Embryonic facial prominence (tissue), 1 donor: Measurements from ENCODE around the gene RTCA.
"Not testable (repeated sequence)": the region's sequence is repeated elsewhere in the genome, so short reads cannot be mapped to it uniquely, and the experiment has no call there.

Experiments
- DNase-seq: peaks from one replicate; pipeline ENCODE4 v3.0.0-alpha.2; 2016; ENCODE audit errors: extremely low spot score

RTCA gene

GRCh38 chr1:100258427-100258826, 7.6 kb upstream of the RTCA start:
- DNase-seq, result not testable (repeated sequence)

- DNase-seq, result no peak
Observed at GRCh38 chr1:100261686-100262085, 4.3 kb upstream of the RTCA start.

DNA sequence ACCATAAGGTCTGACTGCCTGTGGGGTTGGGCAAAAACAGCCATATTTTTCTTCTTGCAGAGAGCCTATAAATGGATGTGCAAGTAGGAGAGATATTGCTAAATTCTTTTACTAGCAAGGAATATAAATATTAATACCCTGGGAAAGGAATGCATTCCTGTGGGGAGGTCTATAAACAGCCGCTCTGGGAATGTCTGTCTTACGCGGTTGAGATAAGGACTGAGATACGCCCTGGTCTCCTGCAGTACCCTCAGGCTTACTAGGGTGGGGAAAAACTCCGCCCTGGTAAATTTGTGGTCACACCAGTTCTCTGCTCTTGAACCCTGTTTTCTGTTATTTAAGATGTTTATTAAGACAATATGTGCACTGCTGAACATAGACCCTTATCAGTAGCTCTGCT, 1.9 kb upstream of the RTCA start:
- DNase-seq, result not testable (repeated sequence)

- no peak for DNase-seq
Observed at GRCh38 chr1:100265562-100265930, 470 bp upstream of the RTCA start.

GRCh38 chr1:100266741-100267140, 725 bp downstream of the RTCA start:
- DNase-seq, result no peak

- no peak for DNase-seq
Observed at GRCh38 chr1:100267284-100267683, 1.3 kb downstream of the RTCA start.

DNA sequence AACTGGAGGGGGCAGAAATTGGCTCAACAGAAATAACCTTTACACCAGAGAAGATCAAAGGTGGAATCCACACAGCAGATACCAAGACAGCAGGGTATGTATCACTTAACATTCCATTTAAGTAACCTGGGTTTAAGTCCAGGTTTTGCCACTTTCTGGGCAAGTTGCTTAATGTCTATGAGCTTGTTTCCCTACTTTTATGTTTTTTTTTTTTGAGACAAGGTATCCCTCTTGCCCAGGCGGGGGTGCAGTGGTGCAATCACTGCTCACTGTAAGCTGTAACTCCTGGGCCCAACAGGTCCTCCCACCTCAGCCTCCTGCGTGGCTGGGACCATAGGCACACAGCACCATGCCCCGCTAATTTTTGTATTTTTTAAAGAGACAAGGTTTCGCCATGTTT, 2.2 kb downstream of the RTCA start:
- no peak for DNase-seq

DNA sequence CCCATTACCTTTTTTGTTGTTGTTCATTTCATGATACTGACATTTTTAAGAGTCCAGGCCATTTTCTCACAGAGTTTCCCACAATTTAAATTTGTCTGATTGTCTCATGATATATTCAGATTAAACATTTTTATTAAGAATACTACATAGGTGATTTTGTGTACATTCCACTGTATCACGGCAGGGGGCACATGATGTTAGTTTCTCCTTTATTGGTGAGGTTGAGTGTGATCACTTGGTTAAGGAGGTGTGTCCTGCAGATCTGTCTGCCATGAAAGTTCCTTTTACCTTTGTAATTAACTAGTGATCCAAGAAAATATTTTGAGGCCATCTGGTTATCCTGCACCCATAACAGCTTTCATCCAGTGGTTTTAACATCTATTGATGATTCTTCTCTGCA, 11.8 kb downstream of the RTCA start:
- DNase-seq, result no peak

DNA sequence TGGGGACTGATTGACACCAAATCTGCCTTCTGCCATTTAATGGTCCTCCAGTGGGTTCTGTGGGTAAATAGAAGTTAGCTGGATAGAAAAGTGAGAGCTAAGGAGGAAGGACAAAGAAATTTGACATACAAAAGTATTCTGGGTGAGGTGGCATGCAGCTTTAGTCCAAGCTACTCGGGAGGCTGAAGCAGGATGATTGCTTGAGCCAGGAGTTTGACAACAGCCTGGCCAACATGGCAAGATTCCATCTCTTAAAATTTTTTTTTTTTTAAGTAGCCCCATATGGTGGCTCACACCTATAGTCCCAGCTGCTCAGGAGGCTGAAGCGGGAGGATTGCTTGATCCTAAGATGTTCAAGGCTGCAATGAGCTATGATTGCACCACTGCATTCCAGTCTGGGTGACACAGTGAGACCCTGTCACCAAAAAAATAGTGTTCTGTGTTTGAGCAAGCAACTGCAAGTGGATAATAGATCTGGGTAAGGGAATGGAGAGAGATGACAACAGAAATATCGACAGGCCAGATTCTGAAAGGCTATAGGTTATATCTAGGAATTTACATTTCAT, 13.4 kb downstream of the RTCA start:
- DNase-seq, result no peak

DNA sequence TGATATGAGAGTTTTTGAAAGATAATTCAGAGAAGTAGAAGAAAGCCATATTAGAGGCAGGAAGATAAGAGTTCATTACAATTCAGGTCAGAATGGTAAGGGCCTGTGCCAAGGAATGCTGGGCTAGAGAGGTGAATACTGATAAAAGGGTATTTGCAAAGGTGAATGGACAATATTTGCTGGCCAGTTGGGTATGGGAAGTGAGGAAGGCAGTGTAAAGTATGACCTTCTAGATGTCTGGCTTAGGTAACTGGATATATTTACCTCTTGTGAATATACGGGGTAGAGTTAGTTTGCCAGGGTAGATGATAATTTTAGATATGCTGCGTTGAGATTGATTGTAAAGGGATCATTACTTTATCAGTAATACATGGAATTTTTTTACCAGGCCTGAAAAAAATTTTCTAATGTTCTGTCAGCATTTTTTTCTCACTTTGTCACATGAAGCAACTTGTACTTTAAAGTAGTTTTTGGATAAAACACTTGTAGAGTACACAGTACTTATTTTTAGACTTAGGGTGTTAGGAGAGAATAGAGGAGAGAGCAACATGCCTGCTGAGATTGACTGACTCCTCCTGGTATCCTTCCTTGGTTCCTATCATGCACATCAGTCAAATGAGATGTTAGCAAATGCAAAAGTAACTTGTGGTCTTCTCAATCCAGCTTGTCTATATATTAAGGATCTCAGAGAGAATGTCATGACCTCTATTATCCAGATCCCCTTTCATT, 14.1 kb downstream of the RTCA start:
- no peak for DNase-seq

DNA sequence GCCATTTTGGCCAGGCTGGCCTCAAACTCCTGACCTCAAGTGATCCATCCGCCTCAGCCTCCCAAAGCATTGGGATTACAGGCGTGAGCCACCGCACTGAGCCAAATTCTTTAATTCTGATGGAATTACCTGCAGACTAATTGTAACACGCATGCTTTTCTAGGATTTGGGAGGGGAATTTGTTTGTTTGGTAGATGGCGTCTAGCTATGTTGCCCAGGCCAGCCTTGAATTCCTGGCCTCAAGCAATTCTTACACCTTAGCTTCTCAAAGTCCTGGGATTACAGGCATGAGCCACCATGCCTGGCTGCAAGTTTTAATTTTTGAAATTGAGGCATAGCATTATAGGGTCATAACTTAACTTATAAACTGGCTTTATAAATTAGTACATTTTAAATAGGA, 18.6 kb downstream of the RTCA start:
- DNase-seq, result no peak

DNA sequence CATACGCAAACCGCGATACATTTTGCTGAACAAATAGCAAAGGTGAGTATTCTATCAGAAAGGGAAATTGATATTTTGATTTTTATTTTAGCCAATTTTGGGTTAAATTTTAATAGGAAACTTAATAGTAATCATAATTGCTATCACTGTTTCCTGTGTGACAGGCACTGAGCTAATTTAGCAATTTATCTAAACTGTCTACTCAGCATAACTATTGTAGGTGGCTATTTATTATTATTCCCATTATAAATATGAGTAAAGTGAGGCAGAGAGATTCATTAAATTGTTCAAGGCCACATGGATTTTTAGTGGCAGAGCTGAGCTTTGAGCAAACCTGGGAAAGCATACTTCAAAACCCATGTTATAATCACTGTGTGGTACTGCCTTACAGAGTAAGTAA, 21.1 kb downstream of the RTCA start:
- no peak for DNase-seq

DNA sequence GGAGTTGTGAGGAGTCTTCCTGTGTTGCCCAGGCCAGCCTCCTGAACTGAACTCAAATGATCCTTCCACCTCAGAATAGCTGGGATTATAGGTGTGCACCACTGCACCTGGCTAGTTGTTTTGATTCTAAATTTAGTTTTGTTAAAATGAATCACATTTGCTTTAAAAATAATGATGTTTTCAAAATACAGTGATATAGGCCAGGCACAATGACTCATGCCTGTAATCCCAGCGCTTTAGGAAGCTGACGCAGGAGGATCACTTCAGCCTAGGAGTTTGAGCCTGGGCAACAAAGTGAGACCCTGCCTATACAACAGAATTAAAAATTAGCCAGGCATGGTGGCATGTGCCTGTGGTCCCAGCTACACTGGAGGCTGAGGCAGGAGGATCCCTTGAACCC, 24.3 kb downstream of the RTCA start:
- no peak for DNase-seq

- DNase-seq, result no peak
Observed at GRCh38 chr1:100292711-100293110, 26.7 kb downstream of the RTCA start.

DNA sequence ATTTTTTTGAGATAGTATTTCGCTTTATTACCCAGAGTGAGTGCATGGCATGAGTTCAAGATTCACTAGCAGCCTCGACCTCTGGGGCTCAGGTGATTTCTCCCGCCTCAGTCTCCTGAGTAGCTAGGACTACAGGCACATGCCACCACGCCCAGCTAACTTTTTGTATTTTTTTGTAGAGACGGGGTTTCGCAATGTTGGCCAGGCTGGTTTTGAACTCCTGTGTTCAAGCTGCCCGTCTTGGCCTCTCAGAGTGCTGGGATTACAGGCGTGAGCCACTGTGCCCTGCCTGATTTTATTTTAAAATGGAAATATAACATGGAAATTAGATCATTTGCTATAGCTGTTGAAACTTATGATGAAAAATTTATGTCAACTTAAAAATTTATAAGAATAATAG, 30.1 kb downstream of the RTCA start:
- DNase-seq, result no peak

DNA sequence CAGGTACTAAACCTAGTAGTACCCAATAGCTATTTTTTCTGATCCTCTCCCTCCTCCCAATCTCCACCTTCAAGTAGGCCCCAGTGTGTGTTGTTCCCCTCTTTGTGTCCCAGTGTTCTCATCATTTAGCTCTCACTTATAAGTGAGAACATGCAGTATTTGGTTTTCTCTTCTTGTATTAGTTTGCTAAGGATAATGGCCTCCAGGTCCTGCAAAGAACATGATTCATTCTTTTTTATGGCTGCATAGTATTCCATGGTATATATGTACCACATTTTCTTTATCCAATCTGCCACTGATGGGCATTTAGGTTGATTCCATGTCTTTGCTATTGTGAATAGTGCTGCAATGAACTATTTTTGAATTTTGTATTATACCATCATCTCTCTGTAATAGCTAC, 31.0 kb downstream of the RTCA start:
- not testable (repeated sequence) for DNase-seq

DNA sequence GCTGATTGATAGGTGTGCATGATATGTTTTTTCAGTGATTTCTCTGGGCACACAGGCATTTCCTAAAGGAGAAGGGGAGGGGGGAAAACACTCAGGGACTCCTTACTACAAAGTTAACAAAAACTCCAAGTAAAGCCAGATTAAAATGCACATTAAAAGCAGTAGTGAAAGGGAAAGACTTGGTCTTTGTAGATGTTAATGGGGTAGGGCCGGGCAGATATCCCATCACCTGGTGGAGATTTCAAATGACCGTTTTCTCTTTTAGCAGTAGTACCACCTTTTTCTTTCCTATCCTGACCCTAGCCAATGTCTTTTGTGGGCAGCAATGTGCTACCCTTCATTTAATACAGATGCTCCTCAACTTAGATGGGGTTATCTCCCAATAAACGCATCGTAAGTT, 32.5 kb downstream of the RTCA start:
- no peak for DNase-seq

DNA sequence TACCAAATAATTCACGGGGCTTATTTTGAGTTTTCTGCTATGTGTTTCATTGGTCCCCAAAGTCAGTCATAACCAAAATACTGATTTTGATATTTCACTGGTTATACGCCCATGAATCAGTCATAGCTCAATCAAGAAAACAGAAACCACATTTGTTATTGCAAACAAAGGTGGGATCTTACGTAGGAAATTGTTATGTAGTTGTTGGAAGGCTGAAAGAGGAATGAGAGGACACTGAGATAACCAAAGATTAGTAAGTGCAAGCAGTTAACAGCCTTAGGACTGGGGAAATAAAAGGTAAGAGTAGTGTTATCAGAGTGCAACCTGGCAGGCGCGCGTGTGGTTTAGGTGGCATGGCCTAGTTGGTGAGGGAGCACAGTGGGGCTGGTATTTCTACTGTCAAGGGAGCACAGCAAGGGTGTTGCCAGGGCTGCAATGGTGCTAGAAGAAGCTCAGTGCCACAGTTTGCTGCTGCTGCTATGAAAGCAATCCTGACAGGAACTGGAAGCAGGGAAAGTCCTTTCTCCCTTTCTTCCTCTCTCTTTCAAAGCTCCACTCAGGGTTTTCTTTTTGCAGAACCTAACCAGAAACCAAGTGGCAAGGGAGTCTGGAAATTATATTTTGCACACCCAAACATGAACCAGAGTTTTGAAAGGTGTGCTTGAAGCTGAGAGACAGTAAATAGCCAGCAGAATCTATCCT, 33.7 kb downstream of the RTCA start:
- no peak for DNase-seq

GRCh38 chr1:100300691-100301090, 34.7 kb downstream of the RTCA start:
- no peak for DNase-seq

- DNase-seq, result no peak
Observed at GRCh38 chr1:100302739-100303138, 36.7 kb downstream of the RTCA start.

GRCh38 chr1:100304227-100304626, 38.2 kb downstream of the RTCA start:
- DNase-seq, result no peak

DNA sequence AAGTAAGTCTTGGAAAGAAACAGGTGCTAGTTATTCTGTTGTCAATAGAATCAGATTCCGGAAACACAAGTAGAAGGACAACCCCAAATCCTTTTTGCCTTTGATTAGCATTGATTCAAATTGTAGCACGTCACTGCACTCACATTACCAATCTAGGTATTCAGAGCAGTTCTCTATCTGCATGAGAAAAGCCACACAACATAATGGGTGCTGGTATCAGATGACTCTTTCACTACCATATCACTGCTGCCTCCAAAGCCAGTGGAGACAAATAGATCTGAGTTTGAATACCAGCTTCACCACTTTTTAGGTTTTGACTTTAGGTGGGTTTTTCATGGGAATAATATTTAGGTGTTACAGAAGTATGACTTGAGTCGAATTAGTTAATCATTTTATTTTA, 38.9 kb downstream of the RTCA start:
- DNase-seq, result no peak

- DNase-seq, result no peak
Observed at GRCh38 chr1:100305954-100306353, 39.9 kb downstream of the RTCA start.
